Activated CD8-positive, alpha-beta memory T cell treated with anti-CD3 and anti-CD28 coated beads, Interleukin-2, amount 50 U/mL, for 24 hours (primary cell): ENCODE data around the gene ARHGEF35.
"Not testable (repeated sequence)": the region's sequence is repeated elsewhere in the genome, so short reads cannot be mapped to it uniquely, and the experiment has no call there.

Experiments
- DNase-seq: peaks from one replicate; pipeline ENCODE4 v3.0.0-alpha.2; 2020; ENCODE audit errors: extremely low read depth

The ARHGEF35 gene

GRCh38 chr7:144178380-144179164 lies 17.1 kb downstream of the ARHGEF35 start:
- not testable (repeated sequence) for DNase-seq

DNA sequence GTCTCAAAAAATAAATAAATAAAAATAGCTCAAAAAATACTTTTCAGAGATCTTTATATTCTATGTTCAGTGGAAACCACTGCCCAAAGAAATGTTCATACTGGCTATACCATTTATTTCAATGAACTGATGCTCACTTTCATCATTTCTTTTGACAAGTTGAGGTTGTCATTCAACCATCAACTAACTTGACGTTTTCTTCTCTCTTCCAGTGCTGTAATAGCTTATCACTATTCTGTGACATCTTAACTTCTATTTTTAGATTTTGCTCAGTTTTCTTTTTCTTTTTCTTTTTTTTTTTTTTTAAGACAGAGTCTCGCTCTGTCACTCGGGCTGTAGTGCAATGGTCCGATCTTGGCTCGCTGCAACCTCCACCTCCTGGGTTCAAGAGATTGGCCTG lies 21.0 kb downstream of the ARHGEF35 start:
- DNase-seq, result no peak

- DNase-seq, result not testable (repeated sequence)
Observed at GRCh38 chr7:144171594-144172350, 23.9 kb downstream of the ARHGEF35 start.

- no peak for DNase-seq
Observed at GRCh38 chr7:144164784-144165183, 30.8 kb downstream of the ARHGEF35 start.

- DNase-seq, result no peak
Observed at GRCh38 chr7:144158861-144159260, 36.8 kb downstream of the ARHGEF35 start.

GRCh38 chr7:144148224-144148827 lies 47.3 kb downstream of the ARHGEF35 start:
- DNase-seq, result no peak

DNA sequence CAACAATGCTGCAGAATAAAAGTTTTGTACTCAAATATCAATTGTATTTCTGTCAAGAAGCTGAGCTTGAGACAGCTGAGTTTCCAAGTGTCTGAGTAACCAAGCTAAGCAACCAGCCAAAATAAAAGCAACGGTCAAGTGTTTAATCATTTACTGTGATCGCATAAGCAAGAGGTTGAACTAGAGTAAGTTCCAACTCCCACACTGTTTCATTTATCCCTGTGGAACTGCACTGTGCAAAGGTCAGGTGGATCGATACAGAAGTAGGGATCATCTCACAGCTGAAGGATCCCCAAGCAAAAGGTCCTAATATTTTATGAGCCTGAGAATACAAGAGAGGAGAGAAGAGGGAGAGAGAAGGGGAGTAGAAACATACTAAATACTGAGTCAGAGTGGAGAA lies 51.2 kb downstream of the ARHGEF35 start:
- no peak for DNase-seq

- no peak for DNase-seq
Observed at GRCh38 chr7:144142187-144142586, 53.4 kb downstream of the ARHGEF35 start.

DNA sequence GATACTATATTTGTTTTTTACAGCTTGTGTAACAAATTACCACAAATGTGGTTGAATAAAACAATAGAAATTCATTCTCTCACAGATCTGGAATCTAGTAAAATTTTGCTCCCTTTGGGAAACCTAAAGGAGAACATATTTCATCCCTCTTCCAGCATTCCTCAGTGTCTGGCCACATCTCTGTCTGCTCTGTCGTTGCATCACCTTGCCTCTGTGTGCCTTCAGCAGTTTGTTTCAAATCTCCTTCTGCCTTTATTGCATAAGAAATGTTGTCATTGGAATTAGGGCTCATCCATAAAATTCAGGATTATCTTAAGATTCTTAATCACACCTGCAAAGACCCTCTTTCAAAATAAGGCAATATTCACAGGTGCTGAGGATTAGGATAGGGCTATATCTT lies 58.1 kb downstream of the ARHGEF35 start:
- DNase-seq, result no peak
